K562 (cell line): Measurements from ENCODE around the gene ZNF503. TPM values are rescaled to one million over a fixed set of nuclear protein-coding genes. Genes with fewer than 3 reads are reported as not detected.

Experiments used
- polyA plus RNA-seq, 8 experiments: library from polyadenylated mRNA; depleted of rRNA in 4 of 8; stranded (reverse) in 5 of 8; unstranded in 3 of 8; fragments of >200 nt; fragmentation: Nextera tagmentation in 2 of 8; fragmentation: Illumina TruSeq in 1 of 8; extraction: Ambion mirVana in 2 of 8; extraction: Trizol in 1 of 8; gene quantifications; 2 replicates each; pipeline versions ENCODE4 v1.2.1 to v1.2.3, GENCODE V29; 2011 to 2014; ENCODE audit warnings: inconsistent platforms in 1 of 8, missing spikeins in 1 of 8
- total RNA-seq, 7 experiments: library from RNA; depleted of rRNA in 6 of 7; stranded (reverse); fragments of >200 nt in 6 of 7; fragmentation: Illumina TruSeq in 2 of 7; extraction: Trizol in 2 of 7; gene quantifications; 2 replicates each; pipeline versions ENCODE4 v1.2.1 to v1.2.3, GENCODE V29; 2011 to 2021; ENCODE audit warnings: low replicate concordance in 1 of 7

The ZNF503 gene
- total and polyA plus RNA-seq, 9 of the 15 experiments (the other 6 are each of a cell fraction or from before 2014, with no cell fraction given) = not detected

Other genes with a start within 250 kb of the ZNF503 start
- gene VDAC2, start 191.0 kb downstream of the ZNF503 start, total RNA-seq (2014; rRNA removed) = 188 and 201 TPM in 2 replicates
- gene VDAC2, start 191.0 kb downstream of the ZNF503 start, total RNA-seq (2014; rRNA removed; fragmentation: Illumina TruSeq; extraction: Trizol) = 450 and 500 TPM in 2 replicates
- gene VDAC2, start 191.0 kb downstream of the ZNF503 start, total RNA-seq (2015; rRNA removed; fragmentation: Illumina TruSeq; extraction: Trizol) = 331 and 336 TPM in 2 replicates
- 398 and 422 TPM in 2 replicates for gene VDAC2, start 191.0 kb downstream of the ZNF503 start, total RNA-seq (2021)
- gene VDAC2, start 191.0 kb downstream of the ZNF503 start, polyA plus RNA-seq (2011; rRNA removed) = 139 and 166 TPM in 2 replicates
- gene VDAC2, start 191.0 kb downstream of the ZNF503 start, polyA plus RNA-seq (2014; fragmentation: Illumina TruSeq; extraction: Trizol) = 379 and 424 TPM in 2 replicates
- gene VDAC2, start 191.0 kb downstream of the ZNF503 start, polyA plus RNA-seq (2014; fragmentation: Nextera tagmentation; extraction: Ambion mirVana) = 100 to 1,000 TPM; 208 to 250 TPM
- gene VDAC2, start 191.0 kb downstream of the ZNF503 start, polyA plus RNA-seq (2014; rRNA removed) = 198 and 219 TPM in 2 replicates
- 112 and 115 TPM in 2 replicates for gene COMTD1, start 165.8 kb downstream of the ZNF503 start, total RNA-seq (2014; rRNA removed)
- gene COMTD1, start 165.8 kb downstream of the ZNF503 start, total RNA-seq (2014; rRNA removed; fragmentation: Illumina TruSeq; extraction: Trizol) = 3.2 and 5.0 TPM in 2 replicates
- gene COMTD1, start 165.8 kb downstream of the ZNF503 start, total RNA-seq (2015; rRNA removed; fragmentation: Illumina TruSeq; extraction: Trizol) = 18.5 and 21.3 TPM in 2 replicates
- gene COMTD1, start 165.8 kb downstream of the ZNF503 start, total RNA-seq (2021) = 79.9 and 82.9 TPM in 2 replicates
- gene COMTD1, start 165.8 kb downstream of the ZNF503 start, polyA plus RNA-seq (2011; rRNA removed) = 13.7 and 19.5 TPM in 2 replicates
- gene COMTD1, start 165.8 kb downstream of the ZNF503 start, polyA plus RNA-seq (2014; fragmentation: Illumina TruSeq; extraction: Trizol) = 4.0 and 11.3 TPM in 2 replicates
- 1 to 10 TPM in 1 of 2 experiments, under 1 TPM in 1; 0.41 to 1.4 TPM for gene COMTD1, start 165.8 kb downstream of the ZNF503 start, polyA plus RNA-seq (2014; fragmentation: Nextera tagmentation; extraction: Ambion mirVana)
- 89.4 and 98.3 TPM in 2 replicates for gene COMTD1, start 165.8 kb downstream of the ZNF503 start, polyA plus RNA-seq (2014; rRNA removed)
- not detected in 2 replicates for gene LRMDA, start 29.9 kb upstream of the ZNF503 start, total RNA-seq (2014; rRNA removed)
- gene LRMDA, start 29.9 kb upstream of the ZNF503 start, total RNA-seq (2014; rRNA removed; fragmentation: Illumina TruSeq; extraction: Trizol) = not detected in 2 replicates
- 0.25 and 0.26 TPM in 2 replicates for gene LRMDA, start 29.9 kb upstream of the ZNF503 start, total RNA-seq (2015; rRNA removed; fragmentation: Illumina TruSeq; extraction: Trizol)
- not detected in 2 replicates for gene LRMDA, start 29.9 kb upstream of the ZNF503 start, total RNA-seq (2021)
- gene LRMDA, start 29.9 kb upstream of the ZNF503 start, polyA plus RNA-seq (2011; rRNA removed) = not detected in 2 replicates
- not detected in 2 replicates for gene LRMDA, start 29.9 kb upstream of the ZNF503 start, polyA plus RNA-seq (2014; fragmentation: Illumina TruSeq; extraction: Trizol)
- not detected for gene LRMDA, start 29.9 kb upstream of the ZNF503 start, polyA plus RNA-seq (2014; fragmentation: Nextera tagmentation; extraction: Ambion mirVana)
- not detected in 2 replicates for gene LRMDA, start 29.9 kb upstream of the ZNF503 start, polyA plus RNA-seq (2014; rRNA removed)